Naive B cell (primary cell): ENCODE results near the gene GNAI2. TPM values are rescaled to one million over a fixed set of nuclear protein-coding genes. Genes with fewer than 3 reads are reported as not detected.
"Not testable (repeated sequence)": the region's sequence is repeated elsewhere in the genome, so short reads cannot be mapped to it uniquely, and the experiment has no call there.

Experiments used
- ATAC-seq, 2 donors: fragments of 150-1000 bp; cut with Tn5 transposase; 2 replicates each; pipeline ENCODE4 v1.10.0; 2021; ENCODE audit warnings: low read depth in 2 of 2, mild to moderate bottlenecking in 2 of 2, moderate library complexity in 2 of 2
- DNase-seq: peaks from one replicate; pipeline ENCODE4 v3.0.0; 2022
- H3K27ac Mint-ChIP-seq, 6 donors: one replicate each; pipeline ENCODE4 v1.8.0; 2020 to 2022; ENCODE audit warnings: mild to moderate bottlenecking in 6 of 6, mixed read lengths in 6 of 6, moderate library complexity in 5 of 6, inconsistent platforms in 2 of 6
- H3K27me3 Mint-ChIP-seq, 3 donors: one replicate each; pipeline ENCODE4 v1.8.0; 2021 to 2022; ENCODE audit warnings: mixed read lengths in 3 of 3, mild to moderate bottlenecking in 1 of 3
- H3K36me3 Mint-ChIP-seq, 2 donors: one replicate each; pipeline ENCODE4 v1.8.0; 2020 to 2022; ENCODE audit warnings: mixed read lengths in 2 of 2, inconsistent platforms in 1 of 2, mild to moderate bottlenecking in 1 of 2
- H3K4me1 Mint-ChIP-seq, 3 donors: one replicate each; pipeline ENCODE4 v1.8.0; 2020 to 2022; ENCODE audit warnings: mixed read lengths in 3 of 3, inconsistent platforms in 1 of 3, mild to moderate bottlenecking in 1 of 3, moderate library complexity in 1 of 3
- H3K4me3 Mint-ChIP-seq, 8 donors: one replicate each; pipeline ENCODE4 v1.8.0; 2020 to 2022; ENCODE audit warnings: mild to moderate bottlenecking in 8 of 8, mixed read lengths in 8 of 8, moderate library complexity in 8 of 8, inconsistent platforms in 2 of 8
- H3K9me3 Mint-ChIP-seq, 7 donors: one replicate each; pipeline ENCODE4 v1.8.0; 2020 to 2022; ENCODE audit warnings: mixed read lengths in 7 of 7, mild to moderate bottlenecking in 5 of 7, inconsistent platforms in 2 of 7, moderate library complexity in 1 of 7
- polyA plus RNA-seq, 6 donors: library from polyadenylated mRNA; unstranded; fragments of 300-500 nt; fragmentation: Illumina TruSeq; gene quantifications; one replicate each; pipeline ENCODE4 v1.2.3, GENCODE V29; 2021; ENCODE audit warnings: low read depth in 6 of 6

GNAI2 gene
- polyA plus RNA-seq, 6 donors from 2014 or later = 472 to 669 (median 550) TPM

DNA sequence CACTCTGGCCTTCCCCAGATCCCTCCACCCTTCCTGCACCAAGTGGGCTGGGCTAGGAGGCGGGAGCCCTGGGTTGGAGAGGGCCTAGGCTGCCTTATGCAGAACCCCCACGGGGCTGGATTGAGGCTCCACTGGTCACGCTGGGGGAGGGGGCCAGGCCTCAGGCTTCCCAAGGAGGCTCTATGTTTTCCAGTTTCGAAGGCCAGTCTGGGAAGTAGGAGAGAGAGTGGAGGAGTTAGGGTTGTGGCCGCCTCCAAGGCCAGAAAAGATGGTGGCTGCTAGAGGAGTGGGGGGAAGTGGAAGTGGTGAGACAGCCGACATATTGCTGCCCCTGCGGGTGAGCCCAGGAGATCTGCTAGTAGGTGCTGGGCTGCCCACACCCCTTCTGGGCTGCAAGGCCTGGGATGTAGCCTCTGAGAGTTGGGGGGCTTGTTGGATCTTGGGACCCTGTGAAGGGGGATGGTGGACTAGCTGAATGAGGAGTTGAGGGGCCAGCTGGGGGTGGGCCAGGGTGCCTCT is 1.2 kb downstream of the GNAI2 start:
- H3K9me3 Mint-ChIP-seq = no peaks in the 10 kb centered on the region
- peak overlapping the region; percentile 89 to 97 (median 96) for H3K27ac Mint-ChIP-seq
- H3K36me3 Mint-ChIP-seq = peaks cover 0 to 11% of the 10 kb centered on the region in 2 donors
- no peak for ATAC-seq
- peak overlapping the region; percentile 90 to 100 (median 98) for H3K4me3 Mint-ChIP-seq
- no peaks in the 10 kb centered on the region for H3K27me3 Mint-ChIP-seq
- peaks cover 58 to 75% (median 73%) of the 10 kb centered on the region in 3 donors for H3K4me1 Mint-ChIP-seq
- DNase-seq = peak; percentile 39

- H3K4me3 Mint-ChIP-seq = peak overlapping the region; percentile 90 to 100 (median 98)
- DNase-seq (peak; percentile 84), ATAC-seq (peak; percentile 36 to 44)
- H3K27me3 Mint-ChIP-seq = no peaks in the 10 kb centered on the region
- peaks cover 58 to 80% (median 76%) of the 10 kb centered on the region in 3 donors for H3K4me1 Mint-ChIP-seq
- no peaks in the 10 kb centered on the region for H3K9me3 Mint-ChIP-seq
- H3K36me3 Mint-ChIP-seq = peaks cover 0 to 11% of the 10 kb centered on the region in 2 donors
- H3K27ac Mint-ChIP-seq = peak overlapping the region; percentile 89 to 97 (median 96)
Measured at GRCh38 chr3:50237754-50238548, 1.9 kb downstream of the GNAI2 start.

DNA sequence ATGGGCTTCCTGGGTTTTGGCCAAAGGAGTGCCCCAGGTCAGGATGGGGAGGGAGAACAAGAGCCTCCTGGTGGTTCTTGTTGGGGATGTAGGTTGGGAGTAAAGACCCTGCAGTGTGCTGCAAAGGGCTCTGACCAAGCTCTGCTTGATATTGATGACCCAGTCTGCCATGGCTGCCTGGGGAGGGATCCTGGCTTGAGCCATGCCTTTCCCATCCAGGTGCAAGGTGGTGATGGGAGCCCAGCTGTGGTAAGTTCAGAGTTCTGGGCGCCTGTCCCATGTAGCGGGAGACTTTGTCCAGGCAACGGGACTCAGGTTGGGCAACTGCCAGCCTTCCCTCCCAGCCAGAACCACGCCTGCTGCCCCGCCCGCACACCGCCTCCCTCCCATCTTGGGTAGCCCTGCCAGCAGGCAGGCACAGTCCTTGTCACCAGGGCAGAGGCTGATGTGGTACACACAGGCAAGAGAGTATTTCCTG is 2.6 kb downstream of the GNAI2 start:
- Mint-ChIP-seq H3K27ac (peak overlapping the region in 5 of 6 donors; percentile 27 to 97 (median 96)), H3K9me3 (no peaks in the 10 kb centered on the region), H3K36me3 (peaks cover 0 to 11% of the 10 kb centered on the region in 2 donors), H3K4me3 (peak overlapping the region; percentile 90 to 100 (median 98)), H3K27me3 (no peaks in the 10 kb centered on the region), H3K4me1 (peaks cover 56 to 81% (median 76%) of the 10 kb centered on the region in 3 donors)
- ATAC-seq (no peak), DNase-seq (no peak)

- peaks cover 0 to 11% of the 10 kb centered on the region in 2 donors for H3K36me3 Mint-ChIP-seq
Measured at GRCh38 chr3:50239649-50240048, 3.6 kb downstream of the GNAI2 start.

DNA sequence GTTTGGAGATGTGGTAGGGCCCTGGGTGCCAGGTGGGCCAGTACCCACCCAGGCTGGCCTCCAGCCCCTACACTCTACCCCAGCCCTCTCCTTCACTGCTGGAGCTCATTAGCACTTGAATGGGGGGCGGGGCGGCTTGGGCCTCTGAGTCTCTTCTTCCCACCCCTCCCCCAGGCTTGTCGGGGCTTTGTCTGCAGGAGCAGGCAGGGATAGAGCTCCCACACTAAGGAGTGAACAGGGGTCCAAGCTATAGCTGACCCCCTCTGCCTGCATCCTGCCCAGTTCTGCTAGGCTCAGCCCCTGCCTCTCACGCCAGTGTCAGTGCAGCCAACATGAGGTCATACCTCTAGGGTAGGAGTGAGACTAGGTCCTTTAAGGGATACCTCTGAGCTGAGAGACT is 5.2 kb downstream of the GNAI2 start:
- Mint-ChIP-seq H3K36me3 (peaks cover 0 to 11% of the 10 kb centered on the region in 2 donors), H3K4me1 (peaks cover 65 to 92% (median 91%) of the 10 kb centered on the region in 3 donors), H3K9me3 (no peaks in the 10 kb centered on the region), H3K27me3 (no peaks in the 10 kb centered on the region), H3K4me3 (peak overlapping the region; percentile 68 to 89 (median 82)), H3K27ac (peak overlapping the region in 5 of 6 donors; percentile 60 to 95 (median 91))
- DNase-seq = no peak
- no peak for ATAC-seq

More at GRCh38 chr3:50239649-50240048, 3.6 kb downstream of the GNAI2 start:
- peak overlapping the region; percentile 59 to 100 (median 91) for H3K4me3 Mint-ChIP-seq
- peaks cover 63 to 89% (median 84%) of the 10 kb centered on the region in 3 donors for H3K4me1 Mint-ChIP-seq
- DNase-seq (no peak), ATAC-seq (no peak)
- no peaks in the 10 kb centered on the region for H3K27me3 Mint-ChIP-seq
- peak overlapping the region in 4 of 6 donors; percentile 82 to 97 (median 91) for H3K27ac Mint-ChIP-seq
- H3K9me3 Mint-ChIP-seq = no peaks in the 10 kb centered on the region

- H3K27me3 Mint-ChIP-seq = no peaks in the 10 kb centered on the region
- no peak for ATAC-seq
- peak overlapping the region in 4 of 6 donors; percentile 81 to 95 (median 92) for H3K27ac Mint-ChIP-seq
Measured at GRCh38 chr3:50241713-50242380, 5.8 kb downstream of the GNAI2 start.

GRCh38 chr3:50242381-50242770 is 6.4 kb downstream of the GNAI2 start:
- Mint-ChIP-seq H3K36me3 (peaks cover 0 to 3% of the 10 kb centered on the region in 2 donors), H3K9me3 (no peaks in the 10 kb centered on the region), H3K27ac (peak overlapping the region; percentile 33 to 97 (median 91)), H3K27me3 (no peaks in the 10 kb centered on the region), H3K4me1 (peaks cover 70 to 98% (median 98%) of the 10 kb centered on the region in 3 donors), H3K4me3 (peak overlapping the region; percentile 77 to 89 (median 86))
- ATAC-seq (no peak), DNase-seq (no peak)

More at GRCh38 chr3:50241713-50242380, 5.8 kb downstream of the GNAI2 start:
- peaks cover 0 to 8% of the 10 kb centered on the region in 2 donors for H3K36me3 Mint-ChIP-seq
- no peaks in the 10 kb centered on the region for H3K9me3 Mint-ChIP-seq
- H3K4me3 Mint-ChIP-seq = peak overlapping the region; percentile 77 to 89 (median 85)
- DNase-seq = no peak
- H3K4me1 Mint-ChIP-seq = peaks cover 70 to 97% (median 97%) of the 10 kb centered on the region in 3 donors

GRCh38 chr3:50242851-50243542 is 7.0 kb downstream of the GNAI2 start:
- Mint-ChIP-seq H3K9me3 (no peaks in the 10 kb centered on the region), H3K36me3 (no peaks in the 10 kb centered on the region), H3K4me3 (peak overlapping the region; percentile 77 to 89 (median 86)), H3K4me1 (peaks cover 69 to 96% (median 96%) of the 10 kb centered on the region in 3 donors), H3K27me3 (no peaks in the 10 kb centered on the region), H3K27ac (peak overlapping the region; percentile 33 to 97 (median 91))
- peak; percentile 80 for DNase-seq
- peak; percentile 67 to 69 for ATAC-seq

DNA sequence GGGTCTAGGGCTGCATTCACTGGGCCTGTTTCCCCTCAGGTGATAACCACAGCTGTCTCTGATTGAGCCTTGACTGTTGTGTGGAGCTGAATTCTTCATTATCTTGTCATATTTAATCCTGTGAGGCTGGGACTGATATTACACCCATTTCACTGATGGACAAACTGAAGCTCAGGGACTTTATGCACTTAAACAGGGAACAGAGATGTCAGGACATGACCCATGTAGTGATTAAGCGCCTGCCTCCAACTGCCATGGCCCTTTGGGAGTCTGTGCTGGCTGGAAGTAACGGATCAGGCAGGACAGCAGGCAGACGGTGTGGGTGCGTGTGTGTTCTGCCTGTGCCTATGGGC is 7.5 kb downstream of the GNAI2 start:
- Mint-ChIP-seq H3K27me3 (no peaks in the 10 kb centered on the region), H3K4me3 (peak overlapping the region; percentile 37 to 88 (median 72)), H3K27ac (peak overlapping the region in 5 of 6 donors; percentile 33 to 97 (median 79)), H3K9me3 (no peaks in the 10 kb centered on the region), H3K36me3 (no peaks in the 10 kb centered on the region), H3K4me1 (peaks cover 68 to 95% (median 95%) of the 10 kb centered on the region in 3 donors)
- ATAC-seq (no peak), DNase-seq (no peak)

DNA sequence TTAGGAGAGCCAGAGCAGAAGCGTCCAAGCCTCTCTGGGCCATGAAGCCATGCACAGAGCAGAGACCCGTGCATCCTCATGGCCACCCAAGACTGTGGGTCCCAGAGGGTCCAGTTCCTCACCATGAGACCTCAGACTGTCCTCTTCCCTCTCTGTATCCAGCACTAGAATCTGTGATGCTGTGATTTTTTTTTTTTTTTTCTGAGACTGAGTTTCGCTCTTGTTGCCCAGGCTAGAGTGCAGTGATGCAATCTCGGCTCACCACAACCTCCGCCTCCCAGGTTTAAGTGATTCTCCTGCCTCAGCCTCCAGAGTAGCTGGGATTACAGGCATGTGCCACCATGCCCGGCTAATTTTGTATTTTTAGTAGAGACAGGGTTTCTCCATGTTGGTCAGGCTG is 8.8 kb downstream of the GNAI2 start:
- not testable (repeated sequence) for H3K36me3 Mint-ChIP-seq, H3K27me3 Mint-ChIP-seq
- H3K4me3 Mint-ChIP-seq = peak overlapping the region in 6 of 8 donors; percentile 41 to 85 (median 60)

GRCh38 chr3:50245251-50245745 is 9.3 kb downstream of the GNAI2 start:
- H3K4me1 Mint-ChIP-seq = peaks cover 58 to 94% (median 93%) of the 10 kb centered on the region in 3 donors

More for the DNA sequence above, 8.8 kb downstream of the GNAI2 start:
- DNase-seq, ATAC-seq, H3K9me3 Mint-ChIP-seq: not testable (repeated sequence)
- peak overlapping the region in 5 of 6 donors; percentile 44 to 97 (median 76) for H3K27ac Mint-ChIP-seq
- peaks cover 58 to 95% (median 93%) of the 10 kb centered on the region in 3 donors for H3K4me1 Mint-ChIP-seq

GRCh38 chr3:50245831-50246516 is 10.0 kb downstream of the GNAI2 start:
- H3K27ac Mint-ChIP-seq = peak overlapping the region; percentile 58 to 93 (median 86)
- peak; percentile 92 for DNase-seq
- peak; percentile 74 to 75 for ATAC-seq
- H3K9me3 Mint-ChIP-seq = no peaks in the 10 kb centered on the region
- H3K36me3 Mint-ChIP-seq = no peaks in the 10 kb centered on the region
- peak overlapping the region; percentile 66 to 90 (median 80) for H3K4me3 Mint-ChIP-seq
- H3K4me1 Mint-ChIP-seq = peaks cover 61 to 94% (median 93%) of the 10 kb centered on the region in 3 donors
- H3K27me3 Mint-ChIP-seq = no peaks in the 10 kb centered on the region

More at GRCh38 chr3:50245251-50245745, 9.3 kb downstream of the GNAI2 start:
- H3K27ac Mint-ChIP-seq = peak overlapping the region in 5 of 6 donors; percentile 52 to 97 (median 83)
- H3K27me3 Mint-ChIP-seq = no peaks in the 10 kb centered on the region
- DNase-seq = no peak
- no peak for ATAC-seq
- H3K4me3 Mint-ChIP-seq = peak overlapping the region in 7 of 8 donors; percentile 41 to 85 (median 76)
- no peaks in the 10 kb centered on the region for H3K36me3 Mint-ChIP-seq
- no peaks in the 10 kb centered on the region for H3K9me3 Mint-ChIP-seq
